ENCODE measurements around the gene PGF.
A peak's percentile ranks its signal among the peaks of the same experiment; 100 is the strongest.
"Not testable (repeated sequence)": the region's sequence is repeated elsewhere in the genome, so short reads cannot be mapped to it uniquely, and the experiment has no call there.

Gene PGF

DNA sequence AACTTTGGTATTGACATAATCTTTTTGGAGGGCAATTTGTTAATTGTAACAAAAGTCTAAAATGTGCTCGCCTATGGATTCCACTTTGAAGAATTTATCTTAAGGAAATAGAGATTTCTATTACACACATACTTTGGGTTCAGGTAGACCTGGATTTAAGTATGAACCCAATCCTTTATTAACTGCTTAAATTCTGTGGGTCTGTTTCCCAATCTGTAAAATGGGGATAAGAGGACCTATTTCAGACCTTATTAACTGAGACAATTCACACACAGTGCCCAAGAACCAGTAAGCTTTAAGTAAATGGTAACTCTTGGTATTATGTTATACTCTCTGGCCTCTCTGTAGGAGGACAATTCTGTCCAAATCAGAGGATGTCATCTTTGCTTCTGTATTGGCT is 46.5 kb upstream of the PGF start:
- Histone ChIP-seq H4K8ac (ENCODE audit: low read depth, low read length) (no peak overlapping the region), H2BK5ac (ENCODE audit: low read length) (no peak overlapping the region), H2BK12ac (ENCODE audit: low read length) (no peak overlapping the region), H2AFZ (ENCODE audit: low read length) (peak overlapping the region; percentile 83), H3K18ac (ENCODE audit: low read length) (no peak overlapping the region), H2BK120ac (ENCODE audit: low read depth, low read length) (no peak overlapping the region), H4K91ac (ENCODE audit: low read depth, low read length, poor library complexity) (no peak overlapping the region), H3K4me3 (ENCODE audit: low read length in 2 of 2) (peak overlapping the region in 1 of 2 donors; percentile 84), H2AK5ac (ENCODE audit: low read depth, low read length) (no peak overlapping the region), H3K9ac (ENCODE audit: low read depth, low read length, poor library complexity) (no peak overlapping the region), H3K36me3 (replicated peaks in 1 of 2; ENCODE audit: control insufficient read depth in 2 of 2, insufficient read depth in 2 of 2, low read length in 2 of 2) (peaks cover 11 to 30% of the 10 kb centered on the region in 2 donors), H3K23ac (ENCODE audit: low read depth, low read length, poor library complexity) (no peak overlapping the region), H3K79me1 (ENCODE audit: low read depth, low read length) (peaks cover 8% of the 10 kb centered on the region), H2BK15ac (ENCODE audit: low read length) (no peak overlapping the region), H3K4me2 (ENCODE audit: insufficient read depth, low read length, poor library complexity, severe bottlenecking) (peak overlapping the region; percentile 41), H3K14ac (ENCODE audit: low read length) (no peak overlapping the region), H3K4me1 (ENCODE audit: control insufficient read depth in 2 of 2, insufficient read depth in 1 of 2, low read depth in 1 of 2, low read length in 2 of 2) (peaks cover 4 to 6% of the 10 kb centered on the region in 2 donors), H3K4ac (ENCODE audit: low read length) (no peak overlapping the region), H3K27me3 (ENCODE audit: control insufficient read depth in 3 of 3, insufficient read depth in 3 of 3, low read depth in 1 of 3, low read length in 3 of 3) (no peaks in the 10 kb centered on the region), H3K27ac (replicated peaks; ENCODE audit: low read length) (peak overlapping the region; percentile 73), H3K9me3 (replicated peaks in 1 of 2; ENCODE audit: control insufficient read depth in 2 of 2, insufficient read depth in 1 of 2, low read depth in 1 of 2, low read length in 2 of 2) (peaks cover 0 to 2% of the 10 kb centered on the region in 2 donors)
- no CpG with 5 or more reads among the region's 1 CpG for WGBS, 2 donors (ENCODE audit: extremely low coverage in 2 of 2, insufficient read length in 2 of 2, insufficient replicate concordance in 1 of 2)
- no peak for DNase-seq (ENCODE audit: low spot score)

DNA sequence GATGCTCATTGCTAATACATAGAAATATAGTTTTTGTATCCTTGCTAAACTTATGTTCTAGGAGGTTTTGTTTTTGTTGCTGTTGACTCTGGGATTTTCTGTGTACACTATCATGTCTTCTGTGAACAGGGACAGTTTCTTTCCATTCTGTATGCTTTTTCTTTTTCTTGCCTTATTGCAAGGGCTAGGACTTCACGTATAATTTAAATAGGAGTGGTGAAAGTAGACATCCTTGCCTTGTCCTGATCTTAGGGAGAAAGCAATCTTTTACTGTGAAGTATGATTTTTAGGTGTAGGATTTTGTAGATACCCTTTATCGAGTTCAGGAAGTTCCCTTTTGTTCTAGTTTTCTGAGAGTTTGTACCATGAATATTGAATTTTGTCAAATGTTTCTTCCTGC is 45.9 kb upstream of the PGF start:
- H3K9ac ChIP-seq (ENCODE audit: low read depth, low read length, poor library complexity), result no peak overlapping the region
- H3K9me3 ChIP-seq (replicated peaks in 1 of 2; ENCODE audit: control insufficient read depth in 2 of 2, insufficient read depth in 1 of 2, low read depth in 1 of 2, low read length in 2 of 2), result no peaks in the 10 kb centered on the region
- H2BK5ac ChIP-seq (ENCODE audit: low read length), result no peak overlapping the region
- H3K27me3 ChIP-seq (ENCODE audit: control insufficient read depth in 3 of 3, insufficient read depth in 3 of 3, low read depth in 1 of 3, low read length in 3 of 3), result no peaks in the 10 kb centered on the region
- H3K4me2 ChIP-seq (ENCODE audit: insufficient read depth, low read length, poor library complexity, severe bottlenecking), result no peak overlapping the region
- no peak overlapping the region for H3K23ac ChIP-seq (ENCODE audit: low read depth, low read length, poor library complexity)
- no peak overlapping the region for H2BK12ac ChIP-seq (ENCODE audit: low read length)
- H2AK5ac ChIP-seq (ENCODE audit: low read depth, low read length), result no peak overlapping the region
- H4K8ac ChIP-seq (ENCODE audit: low read depth, low read length), result no peak overlapping the region
- no peak overlapping the region for H2AFZ ChIP-seq (ENCODE audit: low read length)
- no peak overlapping the region for H2BK120ac ChIP-seq (ENCODE audit: low read depth, low read length)
- no CpG with 5 or more reads among the region's 2 CpGs for WGBS, 2 donors (ENCODE audit: extremely low coverage in 2 of 2, insufficient read length in 2 of 2, insufficient replicate concordance in 1 of 2)
- H3K27ac ChIP-seq (replicated peaks; ENCODE audit: low read length), result no peak overlapping the region
- H3K4me1 ChIP-seq (ENCODE audit: control insufficient read depth in 2 of 2, insufficient read depth in 1 of 2, low read depth in 1 of 2, low read length in 2 of 2), result peaks cover 4 to 6% of the 10 kb centered on the region in 2 donors
- H3K18ac ChIP-seq (ENCODE audit: low read length), result no peak overlapping the region
- H3K36me3 ChIP-seq (replicated peaks in 1 of 2; ENCODE audit: control insufficient read depth in 2 of 2, insufficient read depth in 2 of 2, low read length in 2 of 2), result peaks cover 4 to 23% of the 10 kb centered on the region in 2 donors
- peaks cover 8% of the 10 kb centered on the region for H3K79me1 ChIP-seq (ENCODE audit: low read depth, low read length)
- no peak for DNase-seq (ENCODE audit: low spot score)
- H2BK15ac ChIP-seq (ENCODE audit: low read length), result no peak overlapping the region
- H3K4me3 ChIP-seq (ENCODE audit: low read length in 2 of 2), result no peak overlapping the region
- H4K91ac ChIP-seq (ENCODE audit: low read depth, low read length, poor library complexity), result no peak overlapping the region
- H3K14ac ChIP-seq (ENCODE audit: low read length), result no peak overlapping the region
- no peak overlapping the region for H3K4ac ChIP-seq (ENCODE audit: low read length)

DNA sequence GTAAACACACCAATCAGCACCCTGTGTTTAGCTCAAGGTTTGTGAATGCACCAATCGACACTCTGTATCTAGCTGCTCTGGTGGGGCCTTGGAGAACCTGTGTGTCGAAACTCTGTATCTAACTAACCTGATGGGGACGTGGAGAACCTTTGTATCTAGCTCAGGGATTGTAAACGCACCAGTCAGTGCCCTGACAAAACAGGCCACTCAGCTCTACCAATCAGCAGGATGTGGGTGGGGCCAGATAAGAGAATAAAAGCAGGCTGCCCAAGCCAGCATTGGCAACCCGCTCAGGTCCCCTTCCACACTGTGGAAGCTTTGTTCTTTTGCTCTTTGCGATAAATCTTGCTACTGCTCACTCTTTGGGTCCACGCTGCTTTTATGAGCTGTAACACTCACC is 40.4 kb upstream of the PGF start:
- not testable (repeated sequence) for H2BK120ac ChIP-seq (ENCODE audit: low read depth, low read length); H3K27ac ChIP-seq (replicated peaks; ENCODE audit: low read length); H3K23ac ChIP-seq (ENCODE audit: low read depth, low read length, poor library complexity); H3K18ac ChIP-seq (ENCODE audit: low read length); H3K9ac ChIP-seq (ENCODE audit: low read depth, low read length, poor library complexity); H3K36me3 ChIP-seq (replicated peaks in 1 of 2; ENCODE audit: control insufficient read depth in 2 of 2, insufficient read depth in 2 of 2, low read length in 2 of 2); H3K27me3 ChIP-seq (ENCODE audit: control insufficient read depth in 3 of 3, insufficient read depth in 3 of 3, low read depth in 1 of 3, low read length in 3 of 3); H3K14ac ChIP-seq (ENCODE audit: low read length); H3K4me3 ChIP-seq (ENCODE audit: low read length in 2 of 2); H4K8ac ChIP-seq (ENCODE audit: low read depth, low read length); H2BK12ac ChIP-seq (ENCODE audit: low read length); H3K4me2 ChIP-seq (ENCODE audit: insufficient read depth, low read length, poor library complexity, severe bottlenecking); H2AFZ ChIP-seq (ENCODE audit: low read length); H2BK5ac ChIP-seq (ENCODE audit: low read length); H3K9me3 ChIP-seq (replicated peaks in 1 of 2; ENCODE audit: control insufficient read depth in 2 of 2, insufficient read depth in 1 of 2, low read depth in 1 of 2, low read length in 2 of 2); H3K4ac ChIP-seq (ENCODE audit: low read length); H2BK15ac ChIP-seq (ENCODE audit: low read length); H2AK5ac ChIP-seq (ENCODE audit: low read depth, low read length); H4K91ac ChIP-seq (ENCODE audit: low read depth, low read length, poor library complexity); H3K4me1 ChIP-seq (ENCODE audit: control insufficient read depth in 2 of 2, insufficient read depth in 1 of 2, low read depth in 1 of 2, low read length in 2 of 2); DNase-seq (ENCODE audit: low spot score); H3K79me1 ChIP-seq (ENCODE audit: low read depth, low read length)
- no CpG with 5 or more reads among the region's 7 CpGs for WGBS, 2 donors (ENCODE audit: extremely low coverage in 2 of 2, insufficient read length in 2 of 2, insufficient replicate concordance in 1 of 2)

DNA sequence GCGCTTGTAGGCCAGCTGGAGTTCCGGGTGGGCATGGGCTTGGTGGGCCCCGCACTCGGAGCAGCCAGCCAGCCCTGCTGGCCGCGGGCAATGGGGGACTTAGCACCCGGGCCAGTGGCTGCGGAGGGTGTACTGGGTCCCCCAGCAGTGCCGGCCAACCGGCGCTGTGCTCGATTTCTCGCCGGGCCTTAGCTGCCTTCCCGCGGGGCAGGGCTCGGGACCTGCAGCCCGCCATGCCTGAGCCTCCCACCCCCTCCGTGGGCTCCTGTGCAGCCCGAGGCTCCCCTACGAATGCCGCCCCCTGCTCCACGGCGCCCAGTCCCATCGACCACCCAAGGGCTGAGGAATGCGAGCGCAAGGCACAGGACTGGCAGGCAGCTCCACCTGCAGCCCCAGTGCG is 38.8 kb upstream of the PGF start:
- not testable (repeated sequence) for H2AFZ ChIP-seq (ENCODE audit: low read length); H3K14ac ChIP-seq (ENCODE audit: low read length); H3K79me1 ChIP-seq (ENCODE audit: low read depth, low read length); H3K9me3 ChIP-seq (replicated peaks in 1 of 2; ENCODE audit: control insufficient read depth in 2 of 2, insufficient read depth in 1 of 2, low read depth in 1 of 2, low read length in 2 of 2); H3K18ac ChIP-seq (ENCODE audit: low read length); H3K27me3 ChIP-seq (ENCODE audit: control insufficient read depth in 3 of 3, insufficient read depth in 3 of 3, low read depth in 1 of 3, low read length in 3 of 3); H4K8ac ChIP-seq (ENCODE audit: low read depth, low read length); H2BK120ac ChIP-seq (ENCODE audit: low read depth, low read length); H3K4me1 ChIP-seq (ENCODE audit: control insufficient read depth in 2 of 2, insufficient read depth in 1 of 2, low read depth in 1 of 2, low read length in 2 of 2); H2AK5ac ChIP-seq (ENCODE audit: low read depth, low read length); H3K23ac ChIP-seq (ENCODE audit: low read depth, low read length, poor library complexity); H3K36me3 ChIP-seq (replicated peaks in 1 of 2; ENCODE audit: control insufficient read depth in 2 of 2, insufficient read depth in 2 of 2, low read length in 2 of 2); H3K4me2 ChIP-seq (ENCODE audit: insufficient read depth, low read length, poor library complexity, severe bottlenecking); H3K4me3 ChIP-seq (ENCODE audit: low read length in 2 of 2); DNase-seq (ENCODE audit: low spot score); H2BK15ac ChIP-seq (ENCODE audit: low read length); H3K27ac ChIP-seq (replicated peaks; ENCODE audit: low read length); H2BK5ac ChIP-seq (ENCODE audit: low read length); H3K4ac ChIP-seq (ENCODE audit: low read length); H3K9ac ChIP-seq (ENCODE audit: low read depth, low read length, poor library complexity); H2BK12ac ChIP-seq (ENCODE audit: low read length); H4K91ac ChIP-seq (ENCODE audit: low read depth, low read length, poor library complexity)
- WGBS, 2 donors (ENCODE audit: extremely low coverage in 2 of 2, insufficient read length in 2 of 2, insufficient replicate concordance in 1 of 2), result no CpG with 5 or more reads among the region's 28 CpGs
